ENCODE data around the gene HOXC4.
"Not testable (repeated sequence)": the region's sequence is repeated elsewhere in the genome, so short reads cannot be mapped to it uniquely, and the experiment has no call there.

The HOXC4 gene

DNA sequence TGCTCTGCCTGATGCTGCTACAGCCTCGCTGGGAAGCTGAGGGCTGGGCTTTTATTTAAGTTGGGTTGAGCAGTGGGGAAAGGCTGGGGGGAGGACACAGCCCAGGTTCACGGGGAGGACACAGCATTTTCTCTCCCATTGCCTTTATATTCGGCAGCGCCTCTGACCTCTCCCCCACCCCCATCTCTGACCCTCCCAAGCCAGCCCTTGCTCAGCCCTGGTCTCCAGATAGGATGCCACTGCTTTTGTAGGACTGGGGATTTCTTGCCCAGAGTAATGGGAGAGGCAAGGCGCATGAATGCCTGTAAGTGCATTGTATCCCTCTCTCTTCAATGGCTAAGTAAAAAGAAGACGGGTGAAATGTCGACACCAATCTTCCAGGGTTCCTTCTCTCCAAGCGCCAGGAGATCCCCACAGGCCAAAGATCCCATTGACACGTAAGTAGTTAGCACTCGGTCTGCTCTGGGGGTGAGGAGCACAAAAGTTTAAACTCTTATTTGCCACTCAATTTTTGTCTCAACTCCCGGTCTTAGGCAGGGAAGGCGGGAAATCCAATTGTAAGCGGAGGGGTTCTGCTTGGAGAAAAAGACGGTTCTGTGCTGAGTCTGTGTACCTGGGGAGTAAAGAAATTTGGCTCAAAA, 4.6 kb downstream of the HOXC4 start:
- DNase-seq = no peak

DNA sequence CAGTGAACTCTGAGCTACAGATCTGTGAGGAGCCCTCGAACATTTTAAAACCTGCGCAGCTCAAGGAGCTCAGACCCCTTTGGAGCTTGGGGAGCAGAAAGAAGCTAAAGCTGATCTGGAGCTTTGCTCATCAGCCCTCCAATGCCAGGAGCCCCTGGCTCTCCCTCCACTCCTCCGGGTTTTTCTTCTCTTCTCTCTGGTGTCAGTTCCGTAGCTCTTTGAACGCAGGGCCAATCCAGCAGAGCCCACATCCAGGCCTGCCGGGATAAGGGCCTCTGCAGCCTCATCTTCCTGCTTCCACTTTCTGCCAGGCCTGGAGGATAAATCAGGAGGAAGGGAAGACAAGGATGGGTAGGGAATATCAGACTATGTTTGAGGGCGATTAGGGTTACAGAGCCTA, 6.0 kb downstream of the HOXC4 start:
- no peak for DNase-seq

DNA sequence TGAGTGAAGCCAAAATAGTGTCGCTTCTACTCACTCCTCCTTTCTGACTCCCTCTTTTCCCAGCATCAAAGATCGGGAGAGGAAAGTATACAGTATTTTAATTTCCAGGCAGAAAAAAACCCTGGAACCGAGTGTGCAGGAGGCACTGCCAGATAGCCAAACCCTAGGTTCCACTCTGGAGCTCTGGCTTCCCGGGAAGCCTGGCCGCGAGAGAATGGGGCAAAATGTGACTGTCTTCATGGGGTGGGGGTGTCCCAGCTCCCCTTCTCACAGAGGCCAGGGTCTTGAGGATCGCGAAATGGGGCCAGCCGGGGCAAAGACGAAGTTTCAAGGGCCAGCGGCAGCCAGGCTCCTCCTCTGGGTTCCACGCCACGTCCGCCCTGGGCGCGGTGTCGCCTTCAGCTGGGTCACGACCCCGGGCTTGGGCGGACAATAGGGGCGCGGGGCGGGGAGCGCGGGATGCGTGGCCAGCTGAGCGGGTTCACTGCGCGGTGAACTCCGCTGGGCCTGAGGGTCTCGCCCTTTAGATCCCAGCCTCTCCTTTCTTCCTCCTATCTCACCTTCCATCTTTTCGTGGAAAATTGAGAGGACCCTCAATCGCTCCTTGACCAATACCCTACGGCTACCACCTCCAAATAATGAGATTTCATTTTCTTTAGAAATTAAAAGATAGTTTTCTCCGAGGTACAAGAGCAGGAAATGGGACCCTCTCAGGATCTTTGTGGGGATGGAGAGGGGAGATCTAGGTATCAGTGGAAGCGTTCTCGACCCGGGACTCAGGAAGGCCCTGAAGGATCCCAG, 6.7 kb downstream of the HOXC4 start:
- DNase-seq = no peak

GRCh38 chr12:54060975-54061778, 7.5 kb downstream of the HOXC4 start:
- no peak for DNase-seq

- no peak for DNase-seq
Observed at GRCh38 chr12:54065677-54066076, 12.0 kb downstream of the HOXC4 start.

DNA sequence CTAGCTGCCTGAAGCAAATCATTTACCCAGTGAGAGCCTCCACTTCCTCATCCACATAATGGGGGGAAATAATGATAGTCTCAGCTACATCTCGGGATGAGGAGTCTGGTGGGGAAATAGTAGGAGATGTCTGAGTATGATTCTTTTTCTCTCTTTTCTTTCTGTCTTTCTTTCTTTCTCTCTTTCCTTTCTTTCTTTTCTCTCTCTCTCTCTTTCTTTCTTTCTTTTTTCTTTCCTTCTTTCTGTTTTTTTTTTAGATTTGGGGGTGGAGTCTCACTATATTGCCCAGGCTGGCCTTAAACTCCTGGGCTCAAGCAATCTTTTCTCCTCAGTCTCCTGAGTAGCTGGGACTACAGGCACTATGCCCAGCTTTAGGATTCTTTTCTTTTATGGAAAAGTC, 12.8 kb downstream of the HOXC4 start:
- no peak for DNase-seq

DNA sequence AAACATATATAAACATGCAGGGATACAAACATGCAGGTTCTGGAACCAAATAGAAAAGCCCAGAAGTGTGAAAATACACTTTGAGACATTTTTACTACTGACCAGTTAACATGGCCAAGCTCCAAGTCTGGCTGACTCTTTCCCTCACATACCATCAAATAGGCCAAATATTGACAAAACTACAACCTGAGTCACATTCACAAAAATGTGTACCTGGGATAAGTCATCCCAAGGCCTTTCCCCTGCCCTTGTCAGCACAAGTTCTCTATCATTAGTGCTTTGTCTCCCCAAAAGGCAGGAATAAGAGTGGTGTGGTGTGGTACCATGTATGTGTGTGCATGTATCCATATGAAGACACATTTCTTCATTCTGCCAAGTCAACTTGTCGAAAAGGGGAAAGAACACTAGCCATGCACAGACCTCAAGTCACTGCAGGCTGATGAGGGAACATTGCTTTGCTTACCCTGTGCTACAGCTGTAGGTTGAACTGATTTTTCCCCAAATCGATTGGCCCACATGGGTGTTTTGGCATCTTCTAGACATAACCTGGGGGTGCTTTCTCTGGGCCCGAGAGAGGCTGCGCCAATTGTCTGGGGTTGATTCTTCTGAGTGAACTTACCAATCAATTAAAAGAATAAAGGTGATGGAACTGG, 14.9 kb downstream of the HOXC4 start:
- no peak for DNase-seq

GRCh38 chr12:54071942-54072341, 18.3 kb downstream of the HOXC4 start:
- no peak for DNase-seq

GRCh38 chr12:54074308-54074707, 20.7 kb downstream of the HOXC4 start:
- DNase-seq = no peak

- DNase-seq = no peak
Observed at GRCh38 chr12:54075409-54075808, 21.8 kb downstream of the HOXC4 start.

- DNase-seq = no peak
Observed at GRCh38 chr12:54075974-54076373, 22.3 kb downstream of the HOXC4 start.

DNA sequence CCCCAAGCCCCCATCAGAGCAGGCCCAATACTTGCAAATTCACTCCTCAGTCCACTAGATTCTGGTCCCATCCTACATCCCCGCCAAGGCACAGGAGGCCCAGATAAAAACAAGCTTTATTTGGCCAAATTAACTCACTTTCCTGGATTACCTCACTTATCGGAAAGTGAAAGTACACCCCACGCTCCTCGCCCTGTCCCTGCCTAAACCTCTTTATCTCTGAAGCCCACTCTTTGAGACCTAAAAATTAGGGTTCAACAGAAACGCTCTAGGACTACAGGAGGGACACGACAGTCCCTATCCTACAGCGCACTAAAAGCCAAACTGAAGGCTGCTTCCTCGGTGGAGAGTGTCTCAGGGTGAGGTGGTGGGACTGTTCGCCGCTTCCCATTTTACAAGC, 24.2 kb downstream of the HOXC4 start:
- DNase-seq = not testable (repeated sequence)

DNA sequence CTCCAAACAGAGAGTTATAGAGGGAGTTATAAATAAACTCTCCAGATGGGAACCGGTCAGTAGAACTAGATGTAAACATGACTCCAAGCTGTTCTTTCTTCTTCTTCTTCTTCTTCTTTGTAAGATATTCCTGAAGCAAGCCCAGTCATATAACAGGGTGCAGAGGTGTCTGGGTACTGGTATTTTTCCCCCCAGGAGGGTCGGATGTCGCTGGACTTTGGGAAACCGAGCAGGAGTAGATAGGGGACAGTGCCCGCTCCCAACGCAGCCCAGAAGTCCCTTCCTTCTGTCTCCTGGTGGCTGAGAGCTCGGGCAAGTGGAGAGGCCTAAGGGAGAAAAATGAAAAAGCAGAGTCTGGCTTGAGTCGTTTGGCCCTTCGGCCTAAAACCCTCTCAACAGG, 25.5 kb downstream of the HOXC4 start:
- not testable (repeated sequence) for DNase-seq

GRCh38 chr12:54080008-54080924, 26.6 kb downstream of the HOXC4 start:
- DNase-seq = not testable (repeated sequence)

DNA sequence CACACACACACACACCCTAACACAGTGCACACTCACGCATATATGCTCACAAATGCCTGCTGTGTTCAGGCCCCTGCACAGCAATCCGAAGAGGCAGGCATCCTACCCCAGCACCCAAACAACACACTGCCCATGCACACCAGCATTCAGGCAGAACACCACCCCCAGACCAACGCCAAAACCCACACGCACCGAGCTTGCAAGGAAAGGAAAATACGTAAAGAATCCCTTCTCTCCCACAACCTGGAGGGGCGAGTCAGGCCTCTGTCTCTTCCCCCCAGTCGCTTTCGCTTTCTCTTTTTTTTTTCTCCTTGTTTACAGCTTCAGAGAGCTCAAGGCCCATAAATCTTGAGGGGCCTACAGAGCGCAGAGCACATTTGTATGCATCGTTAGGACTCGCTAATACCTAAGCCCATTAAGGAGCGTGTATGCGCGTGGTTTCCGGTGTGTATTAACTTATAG, 27.4 kb downstream of the HOXC4 start:
- DNase-seq = not testable (repeated sequence)

- DNase-seq = not testable (repeated sequence)
Observed at GRCh38 chr12:54081581-54082396, 28.2 kb downstream of the HOXC4 start.

GRCh38 chr12:54082397-54082892, 28.8 kb downstream of the HOXC4 start:
- DNase-seq = no peak

DNA sequence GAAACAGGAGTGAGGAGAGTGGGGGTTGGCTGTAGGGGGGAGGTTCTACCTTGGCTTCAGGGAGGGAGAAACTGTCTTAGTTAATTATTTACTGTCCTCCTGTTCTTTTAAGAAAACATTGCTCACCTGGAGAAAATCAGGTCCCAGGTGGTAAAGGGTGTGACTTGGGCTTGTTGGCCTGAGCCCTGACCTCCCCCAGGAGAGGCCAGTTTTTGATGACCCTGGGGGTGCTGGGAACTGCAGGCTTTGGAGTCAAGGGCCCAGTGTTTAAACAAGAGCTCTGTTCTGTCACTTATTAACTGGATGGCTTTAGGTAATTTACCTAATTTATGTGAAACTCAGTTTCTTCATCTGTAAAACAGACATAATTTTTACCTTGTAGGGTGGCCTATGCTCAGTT, 34.4 kb downstream of the HOXC4 start:
- not testable (repeated sequence) for DNase-seq

- not testable (repeated sequence) for DNase-seq
Observed at GRCh38 chr12:54089465-54089864, 35.8 kb downstream of the HOXC4 start.

- not testable (repeated sequence) for DNase-seq
Observed at GRCh38 chr12:54090312-54090711, 36.7 kb downstream of the HOXC4 start.

DNA sequence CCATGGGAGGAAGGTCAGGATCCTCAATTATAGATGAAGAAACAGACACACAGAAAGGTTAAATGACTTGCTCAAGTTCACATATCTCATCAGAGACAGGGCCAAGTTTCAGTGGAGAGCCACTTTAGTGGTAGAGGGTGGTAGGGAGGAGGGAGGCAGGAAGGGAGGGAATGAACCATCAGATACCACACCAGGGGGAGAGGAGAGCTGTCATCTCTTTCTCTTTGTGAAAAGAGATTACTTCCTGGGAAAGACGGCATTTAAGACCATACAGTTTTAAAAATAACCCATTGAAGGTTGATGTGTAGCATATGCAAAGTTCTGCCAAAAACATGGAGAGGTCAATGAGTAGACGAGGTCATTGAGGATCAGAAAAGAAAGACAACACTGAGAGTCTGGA, 39.3 kb downstream of the HOXC4 start:
- DNase-seq = not testable (repeated sequence)
